Hepatocyte (in vitro differentiated cells): ENCODE results near the gene VSIR. TPM values are rescaled to one million over a fixed set of nuclear protein-coding genes. Genes with fewer than 3 reads are reported as not detected.

Experiments
- DNase-seq: peaks from one replicate; pipeline ENCODE4 v3.0.0-alpha.2; 2016; ENCODE audit warnings: low spot score
- H2AFZ ChIP-seq: fragments of 200-600 bp; sonication (generic); 2 replicates; pipeline ENCODE4 v1.6.0; 2016; ENCODE audit warnings: antibody characterized with exemption, mild to moderate bottlenecking
- H3K27ac ChIP-seq: fragments of 200-600 bp; sonication (generic); 2 replicates; pipeline ENCODE4 v1.5.1; 2016; ENCODE audit warnings: mild to moderate bottlenecking
- H3K27me3 ChIP-seq: fragments of 200-600 bp; sonication (generic); 2 replicates; pipeline ENCODE4 v1.6.1; 2016
- H3K36me3 ChIP-seq: fragments of 200-600 bp; sonication (generic); replicated peaks from 2 replicates; pipeline ENCODE4 v1.5.1; 2016; ENCODE audit warnings: low read depth; ENCODE audit not compliant: insufficient read depth
- H3K4me1 ChIP-seq: fragments of 200-600 bp; sonication (generic); 2 replicates; pipeline ENCODE4 v1.5.1; 2016; ENCODE audit warnings: mild to moderate bottlenecking, moderate library complexity; ENCODE audit not compliant: insufficient read depth
- H3K4me2 ChIP-seq: fragments of 200-600 bp; sonication (generic); 2 replicates; pipeline ENCODE4 v1.6.0; 2016
- H3K4me3 ChIP-seq: fragments of 200-600 bp; sonication (generic); 2 replicates; pipeline ENCODE4 v1.5.1; 2016; ENCODE audit warnings: mild to moderate bottlenecking
- H3K79me2 ChIP-seq: fragments of 200-600 bp; sonication (generic); 2 replicates; pipeline ENCODE4 v1.6.0; 2017; ENCODE audit warnings: mild to moderate bottlenecking
- H3K9me2 ChIP-seq: fragments of 200-600 bp; sonication (generic); replicated peaks from 2 replicates; pipeline ENCODE4 v1.6.0; 2017; ENCODE audit warnings: mild to moderate bottlenecking; ENCODE audit not compliant: insufficient read depth
- H3K9me3 ChIP-seq: fragments of 200-600 bp; sonication (generic); 2 replicates; pipeline ENCODE4 v1.5.1; 2016; ENCODE audit warnings: low read depth, mild to moderate bottlenecking
- H4K20me1 ChIP-seq: fragments of 200-600 bp; sonication (generic); 2 replicates; pipeline ENCODE4 v1.6.0; 2016; ENCODE audit warnings: mild to moderate bottlenecking; ENCODE audit not compliant: insufficient read depth, poor library complexity, severe bottlenecking
- CTCF ChIP-seq: fragments of 200-600 bp; sonication (generic); IDR thresholded peaks from 2 replicates; pipeline ENCODE4 v1.5.1; 2016; ENCODE audit warnings: antibody characterized with exemption, mild to moderate bottlenecking; ENCODE audit not compliant: poor library complexity
- EZH2 ChIP-seq: fragments of 200-600 bp; sonication (generic); IDR thresholded peaks from 2 replicates; pipeline ENCODE4 v1.6.1; 2016; ENCODE audit warnings: antibody characterized with exemption, mild to moderate bottlenecking, borderline replicate concordance
- EZH2phosphoT487 ChIP-seq: fragments of 200-600 bp; sonication (generic); IDR thresholded peaks from one replicate; pipeline ENCODE4 v1.6.1; 2018; ENCODE audit warnings: antibody characterized with exemption, mild to moderate bottlenecking, low read depth, moderate library complexity; ENCODE audit not compliant: unreplicated experiment, severe bottlenecking
- WGBS: methylation state at CpG from one replicate; pipeline ENCODE4 v1.1.6; 2016; ENCODE audit warnings: low lambda C conversion rate; ENCODE audit errors: missing lambda C conversion rate; 5-methylcytosine and 5-hydroxymethylcytosine counted together
- polyA plus RNA-seq: library from polyadenylated mRNA; unstranded; fragments of >200 nt; fragmentation: Nextera tagmentation; extraction: Ambion mirVana; gene quantifications from 2 replicates; pipeline ENCODE4 v1.2.1, GENCODE V29; 2016
- total RNA-seq: library from RNA; depleted of rRNA; stranded (reverse); fragments of >200 nt; gene quantifications from 2 replicates; pipeline ENCODE4 v1.2.3, GENCODE V29; 2014

Gene VSIR
- total and polyA plus RNA-seq, 2 experiments from 2014 or later, result 13.6 to 45.5 TPM

- no peak overlapping the region for H3K27ac ChIP-seq
- no peaks in the 10 kb centered on the region for H3K27me3 ChIP-seq
- TF ChIP-seq EZH2 (no peak), CTCF (no peak), EZH2phosphoT487 (no peak)
- H3K4me3 ChIP-seq, result no peak overlapping the region
- no peaks in the 10 kb centered on the region for H3K9me2 ChIP-seq
- DNase-seq, result no peak
- peaks cover 16% of the 10 kb centered on the region for H3K4me1 ChIP-seq
- no peak overlapping the region for H3K4me2 ChIP-seq
- no peaks in the 10 kb centered on the region for H3K36me3 ChIP-seq
- H3K9me3 ChIP-seq, result no peaks in the 10 kb centered on the region
- no peak overlapping the region for H2AFZ ChIP-seq
- H3K79me2 ChIP-seq, result no peaks in the 10 kb centered on the region
- no peaks in the 10 kb centered on the region for H4K20me1 ChIP-seq
- 92% methylated on average over 8 of the region's 8 CpGs for WGBS
Observed at GRCh38 chr10:71715026-71715425, 58.3 kb downstream of the VSIR start.

DNA sequence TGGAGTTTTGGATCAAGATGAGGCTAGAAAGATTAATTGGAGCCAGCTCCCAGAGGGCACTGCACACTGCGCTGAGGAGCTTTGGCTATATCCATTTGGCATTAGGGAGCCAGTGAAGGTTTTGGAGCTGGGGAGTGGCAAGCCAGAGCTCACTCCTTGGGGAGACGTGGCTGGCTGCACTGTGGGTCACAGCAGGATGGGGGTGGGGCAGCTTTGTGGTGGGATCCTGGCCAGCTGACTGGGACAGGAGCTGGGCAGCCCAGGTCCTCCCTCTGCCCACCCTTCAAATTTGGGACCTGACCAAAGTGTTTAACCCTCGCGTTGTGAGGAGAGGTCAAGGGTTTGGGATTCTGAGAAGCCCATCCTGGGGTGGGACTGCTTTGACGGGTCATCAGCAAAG is 58.7 kb downstream of the VSIR start:
- Histone ChIP-seq H4K20me1 (no peaks in the 10 kb centered on the region), H3K27ac (no peak overlapping the region), H2AFZ (no peak overlapping the region), H3K4me3 (no peak overlapping the region), H3K27me3 (no peaks in the 10 kb centered on the region), H3K79me2 (no peaks in the 10 kb centered on the region), H3K4me2 (no peak overlapping the region), H3K4me1 (peaks cover 16% of the 10 kb centered on the region), H3K9me2 (no peaks in the 10 kb centered on the region), H3K36me3 (no peaks in the 10 kb centered on the region), H3K9me3 (no peaks in the 10 kb centered on the region)
- 87% methylated on average over 5 of the region's 5 CpGs for WGBS
- DNase-seq, result no peak
- TF ChIP-seq CTCF (no peak), EZH2phosphoT487 (no peak), EZH2 (no peak)

DNA sequence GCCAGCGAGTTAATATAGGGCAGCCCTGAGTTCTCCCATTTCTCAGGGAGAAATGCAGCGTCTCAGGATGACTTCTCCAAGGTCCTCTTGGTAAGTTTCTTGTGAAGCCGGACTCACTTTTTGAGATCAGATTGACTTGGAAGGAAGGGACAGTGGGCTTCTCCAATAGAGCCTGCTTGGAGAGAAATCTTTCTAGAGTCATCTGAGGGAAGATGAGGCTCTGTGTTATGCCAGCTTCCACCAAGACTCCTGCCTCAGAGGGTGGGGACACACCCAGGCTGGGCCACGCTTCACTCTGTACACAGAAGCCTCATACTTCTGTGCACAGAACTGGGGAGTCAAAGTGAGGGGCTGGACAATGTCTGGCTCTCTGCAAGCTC is 59.3 kb downstream of the VSIR start:
- H3K79me2 ChIP-seq, result no peaks in the 10 kb centered on the region

More for the DNA sequence above, 59.3 kb downstream of the VSIR start:
- peak overlapping the region; percentile 70 for H3K27ac ChIP-seq
- no peaks in the 10 kb centered on the region for H3K9me3 ChIP-seq
- no peaks in the 10 kb centered on the region for H3K9me2 ChIP-seq
- peak overlapping the region; percentile 63 for H2AFZ ChIP-seq
- no peak overlapping the region for H3K4me3 ChIP-seq
- no peaks in the 10 kb centered on the region for H3K36me3 ChIP-seq
- no peak for DNase-seq
- H3K27me3 ChIP-seq, result no peaks in the 10 kb centered on the region
- H3K4me1 ChIP-seq, result peaks cover 16% of the 10 kb centered on the region
- TF ChIP-seq EZH2phosphoT487, result no peak
- TF ChIP-seq CTCF, result no peak
- TF ChIP-seq EZH2, result no peak
- peak overlapping the region; percentile 11 for H3K4me2 ChIP-seq
- no peaks in the 10 kb centered on the region for H4K20me1 ChIP-seq
- 91% methylated on average over 4 of the region's 4 CpGs for WGBS
